PC-3 (cell line): ENCODE data around the gene RCSD1.

Source experiments
- EZH2phosphoT487 ChIP-seq: fragments of 300-600 bp; sonication (generic); IDR thresholded peaks from 2 replicates; pipeline ENCODE4 v1.6.1; 2018; ENCODE audit warnings: mild to moderate bottlenecking, antibody characterized with exemption, low read length, borderline replicate concordance
- TF ChIP-seq, protein P1 (sequence below): fragments of 300-600 bp; sonication (generic); conservative IDR thresholded peaks from 2 replicates; pipeline ENCODE4 v1.5.1; 2017; ENCODE audit warnings: antibody characterized with exemption, low read depth, mild to moderate bottlenecking, low read length

DNA sequence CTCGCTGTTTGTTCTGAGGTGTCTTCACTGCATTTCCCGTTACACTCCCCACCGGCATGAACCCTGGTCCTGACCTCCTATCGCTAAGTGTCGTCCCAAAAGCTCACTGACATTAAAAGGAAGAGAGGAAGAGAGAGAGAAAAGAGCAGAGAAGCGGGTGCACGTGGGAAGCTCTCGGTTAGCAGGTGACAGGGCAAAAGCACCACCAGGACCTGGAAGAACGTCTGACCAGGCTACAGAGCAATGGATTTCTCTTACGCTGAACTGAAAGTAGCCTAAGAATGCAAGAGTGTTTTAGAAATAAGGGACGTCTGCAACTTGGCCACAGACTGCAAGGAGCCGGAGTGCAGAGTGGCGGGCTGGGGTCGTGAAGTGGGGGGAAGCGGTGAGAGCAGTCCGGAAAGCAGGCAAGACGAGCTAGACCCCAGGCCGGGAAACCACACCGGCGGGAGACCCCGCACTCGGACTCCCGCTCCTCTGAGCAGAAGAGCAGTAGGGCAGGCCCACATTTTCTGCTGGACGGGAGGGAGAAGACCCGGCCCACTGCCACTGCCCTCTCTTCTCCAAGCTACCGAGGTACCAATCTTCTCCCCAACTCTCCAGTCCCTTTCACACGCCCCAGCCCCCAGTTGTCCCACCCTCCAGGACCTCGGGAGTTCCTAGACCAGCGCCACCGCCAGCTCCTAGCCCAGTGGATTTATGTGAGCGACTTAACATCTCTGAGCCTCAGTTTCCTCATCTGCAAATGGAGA is 83.5 kb downstream of the RCSD1 start:
- TF ChIP-seq, protein P1, sequence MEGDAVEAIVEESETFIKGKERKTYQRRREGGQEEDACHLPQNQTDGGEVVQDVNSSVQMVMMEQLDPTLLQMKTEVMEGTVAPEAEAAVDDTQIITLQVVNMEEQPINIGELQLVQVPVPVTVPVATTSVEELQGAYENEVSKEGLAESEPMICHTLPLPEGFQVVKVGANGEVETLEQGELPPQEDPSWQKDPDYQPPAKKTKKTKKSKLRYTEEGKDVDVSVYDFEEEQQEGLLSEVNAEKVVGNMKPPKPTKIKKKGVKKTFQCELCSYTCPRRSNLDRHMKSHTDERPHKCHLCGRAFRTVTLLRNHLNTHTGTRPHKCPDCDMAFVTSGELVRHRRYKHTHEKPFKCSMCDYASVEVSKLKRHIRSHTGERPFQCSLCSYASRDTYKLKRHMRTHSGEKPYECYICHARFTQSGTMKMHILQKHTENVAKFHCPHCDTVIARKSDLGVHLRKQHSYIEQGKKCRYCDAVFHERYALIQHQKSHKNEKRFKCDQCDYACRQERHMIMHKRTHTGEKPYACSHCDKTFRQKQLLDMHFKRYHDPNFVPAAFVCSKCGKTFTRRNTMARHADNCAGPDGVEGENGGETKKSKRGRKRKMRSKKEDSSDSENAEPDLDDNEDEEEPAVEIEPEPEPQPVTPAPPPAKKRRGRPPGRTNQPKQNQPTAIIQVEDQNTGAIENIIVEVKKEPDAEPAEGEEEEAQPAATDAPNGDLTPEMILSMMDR: no peak
- no peak for TF ChIP-seq EZH2phosphoT487
